PC-3 (cell line): ENCODE data around the gene YTHDC1. TPM values are rescaled to one million over a fixed set of nuclear protein-coding genes. Genes with fewer than 3 reads are reported as not detected.

ENCODE experiments used
- ATAC-seq: fragments of 200-7000 bp; cut with Tn5 transposase; 2 replicates; pipeline ENCODE4 v1.9.1; 2020; ENCODE audit warnings: mild to moderate bottlenecking, moderate library complexity
- BruUV-seq: library from RNA; stranded (reverse); fragments of 400-500 nt; replicated peaks from 2 replicates; lab custom pipeline; 2021; lab: Mats Ljungman, UMichigan
- CTCF ChIA-PET: fragments of 300-600 bp; sonication (Branson Sonifier 250); formaldehyde crosslinking; loops from one replicate; lab custom pipeline; 2022; ENCODE audit warnings: antibody characterized with exemption; lab: Charles Lee
- POLR2A ChIA-PET: fragments of 300-600 bp; sonication (Branson Sonifier 250); formaldehyde crosslinking; loops from one replicate; lab custom pipeline; 2022; ENCODE audit warnings: antibody characterized with exemption; ENCODE audit not compliant: unreplicated experiment; lab: Charles Lee
- DNase-seq: peaks from one replicate; pipeline ENCODE4 v3.0.0-alpha.2; 2015
- H2AFZ ChIP-seq: fragments of 300-600 bp; sonication (generic); 2 replicates; pipeline ENCODE4 v1.6.0; 2016; ENCODE audit warnings: antibody characterized with exemption, low read length
- H3F3A ChIP-seq: fragments of 300-600 bp; sonication (generic); one replicate; pipeline ENCODE4 v1.6.0; 2017; ENCODE audit warnings: antibody characterized with exemption, low read length, control low read depth, mild to moderate bottlenecking; ENCODE audit not compliant: unreplicated experiment
- H3K27ac ChIP-seq: fragments of 300-600 bp; sonication (generic); 2 replicates; pipeline ENCODE4 v1.5.1; 2016; ENCODE audit warnings: mild to moderate bottlenecking, low read length
- H3K27me3 ChIP-seq: fragments of 300-600 bp; sonication (generic); 2 replicates; pipeline ENCODE4 v1.6.1; 2016; ENCODE audit warnings: low read length, mixed read lengths
- H3K36me3 ChIP-seq: fragments of 300-600 bp; sonication (generic); 2 replicates; pipeline ENCODE4 v1.6.1; 2016; ENCODE audit warnings: low read depth, mixed run types, low read length, mixed read lengths
- H3K4me1 ChIP-seq: fragments of 300-600 bp; sonication (generic); 2 replicates; pipeline ENCODE4 v1.5.1; 2016; ENCODE audit warnings: low read length; ENCODE audit not compliant: insufficient read depth
- H3K4me2 ChIP-seq: fragments of 300-600 bp; sonication (generic); 2 replicates; pipeline ENCODE4 v1.6.0; 2016; ENCODE audit warnings: low read length
- H3K4me3 ChIP-seq: fragments of 300-600 bp; sonication (generic); 2 replicates; pipeline ENCODE4 v1.5.1; 2016; ENCODE audit warnings: mild to moderate bottlenecking, low read length, mixed read lengths
- H3K79me2 ChIP-seq: fragments of 300-600 bp; sonication (generic); 2 replicates; pipeline ENCODE4 v1.6.1; 2017; ENCODE audit warnings: low read length, mixed read lengths
- H3K9ac ChIP-seq: fragments of 300-600 bp; sonication (generic); 2 replicates; pipeline ENCODE4 v1.6.0; 2016; ENCODE audit warnings: mild to moderate bottlenecking, low read length
- H3K9me2 ChIP-seq: fragments of 300-600 bp; sonication (generic); replicated peaks from 2 replicates; pipeline ENCODE4 v1.6.1; 2016; ENCODE audit warnings: mixed run types, low read length, mixed read lengths
- H3K9me3 ChIP-seq: fragments of 300-600 bp; sonication (generic); 2 replicates; pipeline ENCODE4 v1.6.1; 2016; ENCODE audit warnings: low read length, mixed read lengths
- H4K20me1 ChIP-seq: fragments of 300-600 bp; sonication (generic); 2 replicates; pipeline ENCODE4 v1.6.1; 2016; ENCODE audit warnings: low read length, mixed read lengths
- EZH2 ChIP-seq: fragments of 300-600 bp; sonication (generic); IDR thresholded peaks from one replicate; pipeline ENCODE4 v1.6.1; 2017; ENCODE audit warnings: antibody characterized with exemption, mild to moderate bottlenecking, low read length; ENCODE audit not compliant: unreplicated experiment
- EZH2phosphoT487 ChIP-seq: fragments of 300-600 bp; sonication (generic); IDR thresholded peaks from 2 replicates; pipeline ENCODE4 v1.6.1; 2018; ENCODE audit warnings: mild to moderate bottlenecking, antibody characterized with exemption, low read length, borderline replicate concordance
- intact Hi-C: fragments of 100-400 bp; cut with micrococcal nuclease; formaldehyde crosslinking; loops from 2 replicates; pipeline ENCODE4 v1.9.0; 2023
- total RNA-seq: library from RNA; depleted of rRNA; stranded (reverse); fragments of >200 nt; gene quantifications from 2 replicates; pipeline ENCODE4 v1.2.3, GENCODE V29; 2014
- TF ChIP-seq, protein P1 (sequence below): fragments of 300-600 bp; sonication (generic); conservative IDR thresholded peaks from 2 replicates; pipeline ENCODE4 v1.5.1; 2017; ENCODE audit warnings: antibody characterized with exemption, low read depth, mild to moderate bottlenecking, low read length

The YTHDC1 gene
- total RNA-seq, 1 experiment from 2014 or later, result 55.5 TPM

DNA sequence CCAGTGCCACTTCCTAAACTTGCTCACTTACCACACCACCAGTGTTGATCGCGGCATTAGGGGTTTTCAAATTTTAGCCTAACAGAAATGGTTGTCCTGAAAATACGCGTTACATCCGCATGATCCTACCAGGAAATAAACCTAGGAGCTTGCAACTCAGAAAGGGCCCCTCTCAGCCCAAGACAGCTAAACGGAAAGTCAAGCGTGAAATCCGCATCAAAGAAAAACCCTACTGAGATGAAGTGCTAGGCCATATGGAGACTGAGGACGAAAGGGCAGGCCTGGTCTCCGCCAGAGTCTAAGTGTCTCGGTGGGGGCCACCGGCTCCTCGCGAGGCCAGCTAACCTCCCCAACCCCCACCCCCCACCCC is 626 bp downstream of the YTHDC1 start:
- H2AFZ ChIP-seq, result peak overlapping the region; percentile 76; the same call in 1 of the 2 replicates
- H3K9ac ChIP-seq, result peak overlapping the region; percentile 96
- H3K9me2 ChIP-seq, result no peaks in the 10 kb centered on the region
- peak overlapping the region; percentile 78 for H3K27ac ChIP-seq
- H3K79me2 ChIP-seq, result peaks cover 56% of the 10 kb centered on the region
- peaks cover 38% of the 10 kb centered on the region for H3K4me1 ChIP-seq
- TF ChIP-seq EZH2phosphoT487 (no peak), EZH2 (no peak)
- TF ChIP-seq, protein P1, sequence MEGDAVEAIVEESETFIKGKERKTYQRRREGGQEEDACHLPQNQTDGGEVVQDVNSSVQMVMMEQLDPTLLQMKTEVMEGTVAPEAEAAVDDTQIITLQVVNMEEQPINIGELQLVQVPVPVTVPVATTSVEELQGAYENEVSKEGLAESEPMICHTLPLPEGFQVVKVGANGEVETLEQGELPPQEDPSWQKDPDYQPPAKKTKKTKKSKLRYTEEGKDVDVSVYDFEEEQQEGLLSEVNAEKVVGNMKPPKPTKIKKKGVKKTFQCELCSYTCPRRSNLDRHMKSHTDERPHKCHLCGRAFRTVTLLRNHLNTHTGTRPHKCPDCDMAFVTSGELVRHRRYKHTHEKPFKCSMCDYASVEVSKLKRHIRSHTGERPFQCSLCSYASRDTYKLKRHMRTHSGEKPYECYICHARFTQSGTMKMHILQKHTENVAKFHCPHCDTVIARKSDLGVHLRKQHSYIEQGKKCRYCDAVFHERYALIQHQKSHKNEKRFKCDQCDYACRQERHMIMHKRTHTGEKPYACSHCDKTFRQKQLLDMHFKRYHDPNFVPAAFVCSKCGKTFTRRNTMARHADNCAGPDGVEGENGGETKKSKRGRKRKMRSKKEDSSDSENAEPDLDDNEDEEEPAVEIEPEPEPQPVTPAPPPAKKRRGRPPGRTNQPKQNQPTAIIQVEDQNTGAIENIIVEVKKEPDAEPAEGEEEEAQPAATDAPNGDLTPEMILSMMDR, result no peak
- H3K27me3 ChIP-seq, result no peaks in the 10 kb centered on the region
- H3K4me2 ChIP-seq, result peak overlapping the region; percentile 91
- H3F3A ChIP-seq, result peaks cover 6% of the 10 kb centered on the region
- H3K36me3 ChIP-seq, result no peaks in the 10 kb centered on the region
- DNase-seq, result peak; percentile 24
- H4K20me1 ChIP-seq, result peaks cover 47% of the 10 kb centered on the region
- intact Hi-C loops, result loop anchor here (10.0 kb wide), 1 partner anchor 746 kb away; the partner anchor contains the start of gene UGT2B7
- ChIA-PET POLR2A (no interaction called here), CTCF (no interaction called here)
- H3K9me3 ChIP-seq, result no peaks in the 10 kb centered on the region
- H3K4me3 ChIP-seq, result peak overlapping the region; percentile 93
- BruUV-seq, result no TSS peak
- ATAC-seq, result no peak; the same call in 1 of the 2 replicates

DNA sequence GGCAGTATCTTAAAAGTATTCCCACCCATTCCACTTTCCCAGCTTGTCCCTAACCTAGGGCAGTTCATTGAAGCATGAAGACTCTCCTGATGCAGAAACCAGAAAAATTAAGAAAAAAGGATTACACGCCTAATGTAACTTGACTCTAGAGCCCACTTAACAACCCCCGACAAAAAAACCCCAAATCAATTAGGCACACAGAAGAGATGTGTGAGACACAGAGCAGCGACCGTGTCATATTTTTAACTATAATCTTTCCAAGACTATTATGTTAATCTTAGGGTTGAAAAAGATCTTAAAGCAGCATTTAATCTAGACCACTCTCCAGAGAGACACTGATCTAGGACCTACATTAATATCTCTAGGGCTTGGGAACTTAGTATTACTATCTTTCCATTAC is 1.3 kb downstream of the YTHDC1 start:
- DNase-seq (no peak), ATAC-seq (no peak)
- Histone ChIP-seq H3K36me3 (no peaks in the 10 kb centered on the region), H3K4me2 (peak overlapping the region; percentile 91), H3K4me3 (peak overlapping the region; percentile 93), H3K9me3 (no peaks in the 10 kb centered on the region), H4K20me1 (peaks cover 54% of the 10 kb centered on the region), H3K27me3 (no peaks in the 10 kb centered on the region), H3K9ac (peak overlapping the region; percentile 96), H3K4me1 (peaks cover 41% of the 10 kb centered on the region), H3F3A (peaks cover 6% of the 10 kb centered on the region), H3K27ac (peak overlapping the region; percentile 78; the same call in 1 of the 2 replicates), H3K79me2 (peaks cover 63% of the 10 kb centered on the region), H2AFZ (no peak overlapping the region), H3K9me2 (no peaks in the 10 kb centered on the region)
- TF ChIP-seq, protein P1, result no peak
- TF ChIP-seq EZH2phosphoT487, result no peak
- no peak for TF ChIP-seq EZH2
- CTCF ChIA-PET, result no interaction called here
- intact Hi-C loops, result loop anchor here (10.0 kb wide), 1 partner anchor 746 kb away; the partner anchor contains the start of gene UGT2B7
- POLR2A ChIA-PET, result no interaction called here
- no TSS peak for BruUV-seq

DNA sequence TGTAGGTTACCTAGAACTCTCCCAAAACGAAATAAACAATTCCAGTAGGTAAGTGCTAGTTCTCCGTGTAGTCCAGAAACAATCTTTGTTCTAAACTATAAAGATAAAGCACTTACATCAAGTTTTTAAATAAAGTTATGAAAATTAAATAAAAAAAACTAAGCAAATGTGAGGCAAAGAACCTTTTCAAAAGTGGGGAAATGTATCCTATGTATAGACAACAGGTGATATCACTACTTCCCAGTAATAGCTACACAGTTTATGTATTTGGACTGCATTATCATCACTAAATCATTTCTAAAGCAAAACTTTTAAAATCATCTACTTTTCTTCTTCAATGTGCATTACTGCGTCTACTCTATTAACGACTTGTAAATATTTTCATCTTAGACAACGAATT is 2.0 kb downstream of the YTHDC1 start:
- no peaks in the 10 kb centered on the region for H3K9me2 ChIP-seq
- H3K4me3 ChIP-seq, result peak overlapping the region; percentile 93
- peaks cover 58% of the 10 kb centered on the region for H4K20me1 ChIP-seq
- BruUV-seq, result no TSS peak
- peak overlapping the region; percentile 96 for H3K9ac ChIP-seq
- POLR2A ChIA-PET, result no interaction called here
- DNase-seq, result no peak
- TF ChIP-seq EZH2 (no peak), EZH2phosphoT487 (no peak)
- TF ChIP-seq, protein P1, result no peak
- no peak overlapping the region for H3K27ac ChIP-seq
- no peak overlapping the region for H2AFZ ChIP-seq
- H3K36me3 ChIP-seq, result no peaks in the 10 kb centered on the region
- CTCF ChIA-PET, result interaction anchor here (0.7 kb wide), 1 partner anchor 28 kb away, joined by 3 read pairs; no protein-coding TSS in a partner anchor
- no peaks in the 10 kb centered on the region for H3K27me3 ChIP-seq
- peaks cover 41% of the 10 kb centered on the region for H3K4me1 ChIP-seq
- intact Hi-C loops, result loop anchor here (2.0 to 10.0 kb wide), 2 partner anchors 21 to 747 kb away; partner anchors contain the start of gene UGT2B7
- H3K79me2 ChIP-seq, result peaks cover 71% of the 10 kb centered on the region
- H3K4me2 ChIP-seq, result peak overlapping the region; percentile 91
- H3F3A ChIP-seq, result peaks cover 6% of the 10 kb centered on the region
- no peak for ATAC-seq
- no peaks in the 10 kb centered on the region for H3K9me3 ChIP-seq
